DMS153 treated with DMSO at 0.1 percent for 48 hours (cell line): ENCODE measurements around the gene CD300LF.

Experiments
- DNase-seq: peaks from one replicate; lab custom pipeline; 2025; ENCODE audit not compliant: unreplicated experiment; lab: John Stamatoyannopoulos, UW

Gene CD300LF

GRCh38 chr17:74691151-74691550 lies 21.6 kb downstream of the CD300LF start:
- no peak for DNase-seq

- DNase-seq: no peak
These were observed 22.3 kb downstream of the CD300LF start for GRCh38 chr17:74690409-74690825.

GRCh38 chr17:74687886-74688285 lies 24.8 kb downstream of the CD300LF start:
- no peak for DNase-seq

GRCh38 chr17:74686761-74687160 lies 26.0 kb downstream of the CD300LF start:
- no peak for DNase-seq

GRCh38 chr17:74682471-74683190 lies 30.1 kb downstream of the CD300LF start:
- no peak for DNase-seq

GRCh38 chr17:74682028-74682427 lies 30.7 kb downstream of the CD300LF start:
- DNase-seq: no peak

- DNase-seq: no peak
These were observed 31.8 kb downstream of the CD300LF start for GRCh38 chr17:74680941-74681340.

- DNase-seq: no peak
These were observed 32.5 kb downstream of the CD300LF start for GRCh38 chr17:74680213-74680612.

GRCh38 chr17:74679374-74679773 lies 33.3 kb downstream of the CD300LF start:
- DNase-seq: no peak

- DNase-seq: no peak
These were observed 34.2 kb downstream of the CD300LF start for GRCh38 chr17:74678541-74678940.

- DNase-seq: no peak
These were observed 34.9 kb downstream of the CD300LF start for GRCh38 chr17:74677558-74678466.

- DNase-seq: no peak
These were observed 41.5 kb downstream of the CD300LF start for GRCh38 chr17:74671031-74671771.

- no peak for DNase-seq
These were observed 42.4 kb downstream of the CD300LF start for GRCh38 chr17:74670329-74670728.

GRCh38 chr17:74663561-74663960 lies 49.2 kb downstream of the CD300LF start:
- DNase-seq: no peak

- no peak for DNase-seq
These were observed 52.8 kb downstream of the CD300LF start for GRCh38 chr17:74659889-74660288.

GRCh38 chr17:74658620-74659019 lies 54.1 kb downstream of the CD300LF start:
- no peak for DNase-seq

- no peak for DNase-seq
These were observed 58.0 kb downstream of the CD300LF start for GRCh38 chr17:74654742-74655141.

GRCh38 chr17:74652020-74652419 lies 60.7 kb downstream of the CD300LF start:
- no peak for DNase-seq

- no peak for DNase-seq
These were observed 62.8 kb downstream of the CD300LF start for GRCh38 chr17:74649909-74650308.

GRCh38 chr17:74647871-74648672 lies 64.7 kb downstream of the CD300LF start:
- no peak for DNase-seq

- no peak for DNase-seq
These were observed 66.5 kb downstream of the CD300LF start for GRCh38 chr17:74646231-74646630.
